GM12878 (cell line): ENCODE results near the gene LINC00632. TPM values are rescaled to one million over a fixed set of nuclear protein-coding genes. Genes with fewer than 3 reads are reported as not detected.

ENCODE experiments used
- ATAC-seq: fragments of 200-7000 bp; cut with Tn5 transposase; 3 replicates; pipeline ENCODE4 v1.9.1; 2020; ENCODE audit warnings: mild to moderate bottlenecking, moderate library complexity
- BruUV-seq: library from RNA; stranded (reverse); fragments of 400-500 nt; replicated peaks from 2 replicates; lab custom pipeline; 2021; lab: Mats Ljungman, UMichigan
- CTCF ChIA-PET: fragments of 300-600 bp; sonication (Branson Sonifier 250); formaldehyde crosslinking; extraction: SDS; loops from one replicate; lab custom pipeline; 2021; ENCODE audit warnings: inconsistent platforms; lab: Yijun Ruan, JAX
- POLR2A ChIA-PET: fragments of 350-600 bp; formaldehyde crosslinking; extraction: SDS; loops from one replicate; lab custom pipeline; 2021; ENCODE audit warnings: inconsistent platforms; lab: Charles Lee
- RAD21 ChIA-PET: fragments of 300-600 bp; sonication (Branson Sonifier 250); formaldehyde crosslinking; loops from one replicate; lab custom pipeline; 2023; ENCODE audit warnings: antibody characterized with exemption; ENCODE audit not compliant: unreplicated experiment; lab: Charles Lee
- SMC1A ChIA-PET: fragments of 300-600 bp; sonication (Branson Sonifier 250); formaldehyde crosslinking; loops from one replicate; lab custom pipeline; 2023; ENCODE audit not compliant: unreplicated experiment, uncharacterized antibody; lab: Charles Lee
- DNase-seq: peaks from one replicate; pipeline ENCODE4 v3.0.0-alpha.2; 2011; ENCODE audit warnings: low read depth, low spot score
- FAIRE-seq: peaks from 3 replicates; lab custom pipeline; 2011; peaks lifted over from hg19 to GRCh38; lab: Jason Lieb, UNC
- H2AFZ ChIP-seq: 2 replicates; pipeline ENCODE4 v1.6.0; 2011; ENCODE audit warnings: low read depth, low read length, control low read depth; ENCODE audit not compliant: control insufficient read depth
- H3K27ac ChIP-seq: 2 replicates; pipeline ENCODE4 v1.5.1; 2011; ENCODE audit warnings: control low read depth; ENCODE audit not compliant: control insufficient read depth, insufficient read depth
- H3K27me3 ChIP-seq, 2 experiments: replicated peaks in 1 of 2; 2 replicates each; pipeline versions ENCODE4 v1.6.0 to v1.6.1; 2011; ENCODE audit warnings: low read length in 1 of 2; ENCODE audit not compliant: control insufficient read depth in 2 of 2, insufficient read depth in 2 of 2
- H3K36me3 ChIP-seq, 2 experiments: 2 replicates each; pipeline ENCODE4 v1.5.1; 2011; ENCODE audit warnings: low read length in 1 of 2; ENCODE audit not compliant: control insufficient read depth in 2 of 2, insufficient read depth in 2 of 2
- H3K4me1 ChIP-seq: 2 replicates; pipeline ENCODE4 v1.6.1; 2011; ENCODE audit warnings: mild to moderate bottlenecking, low read length, moderate library complexity, mixed read lengths; ENCODE audit not compliant: control insufficient read depth, insufficient read depth
- H3K4me2 ChIP-seq: 2 replicates; pipeline ENCODE4 v1.6.0; 2011; ENCODE audit warnings: control low read depth; ENCODE audit not compliant: control insufficient read depth, insufficient read depth
- H3K4me3 ChIP-seq: fragments of 200-600 bp; sonication (generic); 2 replicates; pipeline ENCODE4 v1.5.1; 2016
- H3K79me2 ChIP-seq: 2 replicates; pipeline ENCODE4 v1.6.0; 2011; ENCODE audit warnings: low read length; ENCODE audit not compliant: control insufficient read depth, insufficient read depth
- H3K9ac ChIP-seq: 2 replicates; pipeline ENCODE4 v1.8.0; 2011; ENCODE audit warnings: low read length, control low read depth, mixed read lengths; ENCODE audit not compliant: control insufficient read depth, insufficient read depth
- H3K9me3 ChIP-seq: replicated peaks from 3 replicates; pipeline ENCODE4 v1.5.1; 2011; ENCODE audit warnings: mild to moderate bottlenecking, low read length; ENCODE audit not compliant: control insufficient read depth, insufficient read depth
- H4K20me1 ChIP-seq: 2 replicates; pipeline ENCODE4 v1.6.0; 2011; ENCODE audit not compliant: control insufficient read depth, insufficient read depth
- CBX5 ChIP-seq: sonication (generic); IDR thresholded peaks from 2 replicates; pipeline ENCODE4 v1.6.1; 2016; ENCODE audit warnings: low read depth, moderate library complexity, mild to moderate bottlenecking, inconsistent platforms
- ESRRA ChIP-seq: IDR thresholded peaks from 2 replicates; pipeline ENCODE4 v1.6.1; 2012; ENCODE audit warnings: mild to moderate bottlenecking, low read length, improper control_type of control experiment
- FOXK2 ChIP-seq: fragments of 450-650 bp; IDR thresholded peaks from 2 replicates; pipeline ENCODE4 v1.6.1; 2017; ENCODE audit warnings: mild to moderate bottlenecking, moderate library complexity
- HDAC2 ChIP-seq: fragments of 200-600 bp; sonication (generic); IDR thresholded peaks from 2 replicates; pipeline ENCODE4 v1.6.1; 2017
- MEF2B ChIP-seq: fragments of 450-650 bp; IDR thresholded peaks from 2 replicates; pipeline ENCODE4 v1.6.1; 2018; ENCODE audit warnings: mild to moderate bottlenecking, moderate library complexity; ENCODE audit not compliant: partially characterized antibody, poor library complexity, severe bottlenecking
- POLR2AphosphoS5 ChIP-seq: IDR thresholded peaks from 2 replicates; pipeline ENCODE4 v1.6.1; 2011; ENCODE audit warnings: mild to moderate bottlenecking, low read length, inconsistent platforms
- YBX1 ChIP-seq: fragments of 450-650 bp; IDR thresholded peaks from 2 replicates; pipeline ENCODE4 v1.6.1; 2016; ENCODE audit warnings: antibody characterized with exemption
- YY1 ChIP-seq: IDR thresholded peaks from 2 replicates; pipeline ENCODE4 v1.6.1; 2011; ENCODE audit warnings: low read depth, mild to moderate bottlenecking, low read length
- ZNF274 ChIP-seq: IDR thresholded peaks from one replicate; pipeline ENCODE4 v1.8.0; 2011; ENCODE audit not compliant: insufficient read length, insufficient read depth
- ZNF622 ChIP-seq: fragments of 450-650 bp; IDR thresholded peaks from 2 replicates; pipeline ENCODE4 v1.6.1; 2017; ENCODE audit warnings: mild to moderate bottlenecking, inconsistent platforms
- WGBS: methylation state at CpG from one replicate; pipeline ENCODE4 v1.1.6; 2016; ENCODE audit warnings: low lambda C conversion rate; ENCODE audit not compliant: insufficient replicate concordance, insufficient coverage; ENCODE audit errors: missing lambda C conversion rate; 5-methylcytosine and 5-hydroxymethylcytosine counted together
- in situ Hi-C: fragments of 300-500 bp; cut with MboI; formaldehyde crosslinking; loops from 9 replicates; pipeline ENCODE4 v1.14.3; 2018; ENCODE audit warnings: mixed read lengths
- intact Hi-C: fragments of 100-400 bp; cut with micrococcal nuclease; formaldehyde crosslinking; loops from one replicate; pipeline ENCODE4 v1.14.2; 2022; ENCODE audit not compliant: unreplicated experiment
- polyA plus RNA-seq, 11 experiments: library from polyadenylated mRNA; depleted of rRNA in 4 of 11; unstranded in 6 of 11; stranded (reverse) in 5 of 11; fragments of >200 nt; fragmentation: Nextera tagmentation in 4 of 11; fragmentation: Illumina TruSeq in 1 of 11; extraction: Ambion mirVana in 4 of 11; extraction: Trizol in 1 of 11; gene quantifications; 1 replicate in 1 of 11; 2 replicates in 10 of 11; pipeline versions ENCODE4 v1.2.1 to v1.2.3, GENCODE V29; 2011 to 2016; ENCODE audit warnings: inconsistent platforms in 2 of 11, missing spikeins in 2 of 11, low read depth in 1 of 11
- total RNA-seq, 4 experiments: library from RNA; depleted of rRNA in 3 of 4; stranded (reverse); fragments of >200 nt in 3 of 4; fragmentation: Illumina TruSeq in 1 of 4; extraction: Trizol in 1 of 4; gene quantifications; 2 replicates each; pipeline versions ENCODE4 v1.2.1 to v1.2.3, GENCODE V29; 2013 to 2021

LINC00632 gene
- total and polyA plus RNA-seq, 10 of the 15 experiments (the other 5 are each of a cell fraction or from before 2014, with no cell fraction given), result 0.26 to 0.50 TPM; not detected in 8

DNA sequence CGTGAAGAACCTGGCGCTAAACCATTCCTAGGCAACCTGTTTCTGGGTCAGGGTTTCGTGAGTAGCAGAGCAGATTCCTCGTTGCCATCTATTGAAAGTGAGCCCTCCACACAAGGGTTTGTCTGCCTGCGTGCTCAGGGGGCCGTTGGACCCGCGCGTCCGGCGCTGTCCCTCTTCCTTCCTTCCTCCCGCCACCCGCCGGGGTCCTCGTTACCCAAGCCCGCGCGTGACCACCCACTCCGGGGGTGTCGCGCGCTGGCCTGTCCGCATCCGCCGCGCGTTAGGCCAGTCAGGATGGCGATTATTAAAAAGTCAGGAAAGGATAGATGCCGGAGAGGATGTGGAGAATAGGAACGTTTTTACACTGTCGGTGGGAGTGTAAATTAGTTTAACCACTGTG is 66.8 kb downstream of the LINC00632 start:
- no peak for ATAC-seq
- no peak overlapping the region for H2AFZ ChIP-seq
- ChIA-PET POLR2A (no interaction called here), SMC1A (no interaction called here), RAD21 (no interaction called here), CTCF (interaction anchor here (0.6 kb wide), 1 partner anchor 50 kb away, joined by 3 read pairs; no protein-coding TSS in a partner anchor)
- TF ChIP-seq YY1, result no peak
- TF ChIP-seq FOXK2, result no peak
- no peak for TF ChIP-seq CBX5
- no peak for TF ChIP-seq POLR2AphosphoS5
- no peak for TF ChIP-seq YBX1
- TF ChIP-seq HDAC2, result no peak
- TF ChIP-seq ESRRA, result no peak
- H3K9me3 ChIP-seq, result no peaks in the 10 kb centered on the region
- H3K27ac ChIP-seq, result no peak overlapping the region
- no peak overlapping the region for H3K4me3 ChIP-seq
- H3K27me3 ChIP-seq, result no peaks in the 10 kb centered on the region
- no peaks in the 10 kb centered on the region for H3K79me2 ChIP-seq
- no peak overlapping the region for H3K9ac ChIP-seq
- H4K20me1 ChIP-seq, result no peaks in the 10 kb centered on the region
- DNase-seq, result no peak
- no peaks in the 10 kb centered on the region for H3K4me1 ChIP-seq
- H3K36me3 ChIP-seq, result no peaks in the 10 kb centered on the region
- no peak for FAIRE-seq
- no peak overlapping the region for H3K4me2 ChIP-seq
- intact Hi-C loops, result no loop called here
- BruUV-seq, result no TSS peak
- WGBS, result 67% methylated on average over 20 of the region's 31 CpGs
- in situ Hi-C loops, result no loop called here

DNA sequence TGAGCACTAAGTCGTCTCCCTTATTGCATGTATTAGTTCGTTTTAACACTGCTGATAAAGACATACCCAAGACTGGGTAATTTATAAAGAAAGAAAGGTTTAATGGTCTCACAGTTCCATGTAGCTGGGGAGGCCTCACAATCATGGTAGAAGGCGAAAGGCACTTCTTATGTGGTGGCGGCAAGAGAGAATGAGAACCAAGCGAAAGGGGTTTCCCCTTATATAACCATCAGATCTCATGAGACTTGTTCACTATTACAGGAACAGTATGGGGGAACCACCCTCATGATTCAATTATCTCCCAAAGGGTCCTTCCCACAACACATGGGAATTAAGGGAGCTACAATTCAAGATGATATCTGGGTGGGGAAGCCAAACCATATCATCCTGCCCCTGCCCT is 85.1 kb downstream of the LINC00632 start:
- Histone ChIP-seq H2AFZ (no peak overlapping the region), H3K9ac (no peak overlapping the region), H3K36me3 (no peaks in the 10 kb centered on the region), H3K9me3 (no peaks in the 10 kb centered on the region)
- ChIA-PET POLR2A (no interaction called here), SMC1A (interaction anchor here (0.8 to 1.2 kb wide), 2 partner anchors 29 to 483 kb away, joined by 3 to 4 read pairs; no protein-coding TSS in a partner anchor)
- FAIRE-seq (no peak), DNase-seq (no peak)
- intact Hi-C loops, result no loop called here
- TF ChIP-seq ZNF274 (no peak), ZNF622 (no peak), MEF2B (peak; percentile 42)
- TF ChIP-seq, all 136 proteins: peak for 1
- under 1% methylated on average over 5 of the region's 5 CpGs for WGBS
- no TSS peak for BruUV-seq
- no peaks in the 10 kb centered on the region for H3K79me2 ChIP-seq
- RAD21 ChIA-PET, result no interaction called here
- H3K4me3 ChIP-seq, result no peak overlapping the region
- CTCF ChIA-PET, result no interaction called here
- in situ Hi-C loops, result no loop called here
- ATAC-seq, result no peak
- H3K27ac ChIP-seq, result no peak overlapping the region
- H3K4me2 ChIP-seq, result no peak overlapping the region
- H3K4me1 ChIP-seq, result no peaks in the 10 kb centered on the region
- no peaks in the 10 kb centered on the region for H3K27me3 ChIP-seq
- no peaks in the 10 kb centered on the region for H4K20me1 ChIP-seq
